ENCODE results near the gene LTK.

LTK gene

DNA sequence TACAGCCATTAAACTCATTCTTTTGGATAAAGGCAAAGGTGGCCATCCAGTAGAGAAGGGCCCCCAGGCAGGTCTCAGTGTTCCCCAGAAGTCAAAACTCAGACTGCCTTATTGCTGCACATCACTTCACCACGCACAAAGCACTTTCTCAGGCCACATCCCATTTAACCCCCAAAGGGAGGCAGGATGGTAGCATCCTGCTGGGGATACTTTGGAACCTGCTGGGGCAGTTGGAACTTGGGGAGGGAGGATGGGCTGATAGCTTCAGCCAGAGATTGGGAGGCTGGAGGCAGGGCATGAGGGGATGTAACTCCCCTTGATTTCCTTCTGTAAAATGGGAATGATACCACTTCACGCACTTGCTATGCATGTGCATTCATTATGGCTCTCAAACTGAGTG lies 15.0 kb downstream of the LTK start:
- no peak for DNase-seq (ENCODE audit: low read depth)

DNA sequence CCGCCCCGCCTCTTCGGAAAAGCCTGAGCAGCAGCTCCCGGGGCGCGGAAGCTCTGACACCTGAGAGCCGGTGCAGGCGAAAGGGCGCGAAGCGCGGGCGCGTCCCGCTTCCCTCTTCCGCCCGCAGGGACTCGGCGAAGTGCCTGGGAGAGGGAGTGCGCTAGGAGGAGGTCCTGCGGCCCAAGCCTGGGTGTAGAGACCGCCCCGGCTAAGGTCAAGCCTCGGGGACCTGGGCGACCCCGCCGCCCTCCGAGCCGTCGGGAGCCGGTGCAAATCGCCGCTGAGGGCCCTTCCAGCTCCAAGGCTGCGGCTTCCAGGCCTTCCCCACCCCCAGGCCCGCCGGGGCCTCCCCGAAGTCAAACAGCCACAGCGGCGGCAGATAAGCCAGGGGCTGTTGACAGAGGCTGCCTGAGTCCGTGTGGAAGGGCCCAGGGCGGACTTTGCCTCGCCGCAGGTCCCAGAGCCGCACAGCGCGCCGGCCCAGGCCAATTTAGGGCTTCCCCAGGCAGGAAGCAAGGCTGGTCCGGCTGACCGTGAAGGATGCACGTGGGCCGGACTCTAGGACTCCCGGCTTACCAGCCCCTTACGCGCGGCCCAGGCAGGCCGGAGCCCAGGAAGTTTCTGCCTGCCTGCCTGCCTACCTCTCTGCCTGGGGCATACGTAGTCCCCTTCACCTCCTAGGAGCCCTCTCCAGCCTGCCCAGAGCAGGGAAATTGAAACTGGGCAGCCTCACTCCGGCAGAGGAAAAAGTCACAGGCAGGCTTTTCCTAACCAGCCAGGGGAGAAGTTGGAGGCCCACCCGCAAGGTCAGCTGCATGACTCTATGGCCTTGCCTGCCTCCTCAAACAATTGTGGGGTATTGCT lies 17.7 kb downstream of the LTK start:
- no peak for DNase-seq (ENCODE audit: low read depth)

DNA sequence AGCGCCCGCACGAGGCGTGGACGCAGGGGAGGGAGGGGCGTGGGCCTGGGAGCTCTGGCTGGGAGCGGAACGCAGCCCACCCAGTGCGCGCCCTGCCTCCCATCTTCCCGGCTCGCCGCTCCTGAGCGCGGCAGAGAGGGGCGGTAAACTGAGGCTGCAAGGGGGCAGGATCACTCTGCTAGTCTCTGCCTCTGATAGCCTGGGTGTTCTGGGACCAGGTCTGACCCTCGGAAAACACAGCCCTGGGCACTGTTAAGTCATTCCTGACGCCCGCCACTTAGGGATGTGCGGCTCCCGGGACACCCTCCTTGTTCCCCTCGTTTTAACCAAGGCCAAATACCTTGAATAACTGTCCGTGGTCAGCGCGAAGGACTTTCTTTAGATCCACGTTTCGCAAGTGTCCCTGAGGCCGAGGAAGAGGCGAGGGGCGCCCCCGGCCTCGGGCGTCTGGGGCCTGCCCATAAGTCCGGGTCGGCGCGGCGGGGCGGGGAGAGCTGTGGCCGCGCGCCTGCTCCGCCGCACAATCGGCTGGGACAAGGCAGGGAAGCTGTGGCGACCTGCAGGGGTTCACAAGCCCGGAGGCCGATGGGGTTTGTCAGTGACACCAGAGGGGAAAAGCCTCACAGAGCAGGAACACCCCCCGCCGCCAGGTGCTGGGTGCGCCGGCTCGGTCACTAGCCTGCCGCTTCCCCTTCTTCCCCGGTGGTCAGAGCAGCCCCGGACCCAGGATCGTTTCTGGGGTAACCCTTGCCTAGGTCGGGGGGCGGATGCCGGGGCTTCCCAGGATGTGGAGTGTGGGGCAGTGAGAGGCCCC lies 18.5 kb downstream of the LTK start:
- DNase-seq (ENCODE audit: low read depth) = no peak

DNA sequence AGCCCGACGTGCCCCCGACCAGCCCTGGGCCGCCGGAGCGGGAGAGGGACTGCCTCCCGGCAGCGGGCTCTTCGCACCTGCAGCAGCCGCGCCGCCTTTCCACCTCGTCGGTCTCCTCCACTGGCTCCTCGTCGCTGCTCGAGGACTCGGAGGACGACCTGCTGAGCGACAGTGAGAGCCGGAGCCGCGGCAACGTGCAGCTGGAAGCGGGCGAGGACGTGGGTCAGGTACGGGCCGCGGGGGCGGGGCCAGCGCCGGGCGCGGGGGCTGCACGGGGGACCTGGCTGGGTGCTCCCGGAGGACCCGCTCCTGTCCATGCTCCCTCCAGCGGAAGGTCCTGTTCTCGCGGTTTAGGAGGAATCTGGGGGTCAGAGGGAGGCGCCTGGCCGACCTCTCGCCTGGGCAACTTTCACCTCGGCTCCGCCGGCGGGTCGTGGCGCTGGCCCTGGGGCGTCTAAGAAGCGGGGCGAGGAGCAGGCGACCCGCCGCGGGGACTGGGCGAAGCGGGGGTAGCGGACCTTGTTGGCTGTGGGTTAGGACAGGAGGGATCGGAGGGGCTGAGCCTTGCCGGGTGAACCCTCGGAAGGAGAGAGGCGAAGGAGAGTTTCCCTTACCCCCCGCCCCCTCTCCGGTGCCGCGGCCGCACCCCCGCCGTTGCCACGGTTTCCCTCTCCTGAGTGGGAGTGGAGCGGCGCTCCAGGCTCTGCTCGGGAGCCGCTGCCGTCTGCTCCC lies 19.3 kb downstream of the LTK start:
- DNase-seq (ENCODE audit: low read depth) = no peak

DNA sequence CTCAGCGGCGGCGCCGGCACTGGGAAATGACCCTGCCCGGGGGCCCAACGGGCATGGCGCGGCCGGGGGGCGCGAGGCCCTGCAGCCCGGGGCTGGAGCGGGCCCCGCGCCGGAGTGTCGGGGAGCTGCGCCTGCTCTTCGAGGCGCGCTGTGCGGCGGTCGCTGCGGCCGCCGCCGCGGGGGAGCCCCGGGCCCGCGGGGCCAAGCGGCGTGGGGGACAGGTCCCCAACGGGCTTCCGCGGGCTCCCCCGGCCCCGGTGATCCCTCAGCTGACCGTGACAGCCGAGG lies 19.8 kb downstream of the LTK start:
- no peak for DNase-seq (ENCODE audit: low read depth)

DNA sequence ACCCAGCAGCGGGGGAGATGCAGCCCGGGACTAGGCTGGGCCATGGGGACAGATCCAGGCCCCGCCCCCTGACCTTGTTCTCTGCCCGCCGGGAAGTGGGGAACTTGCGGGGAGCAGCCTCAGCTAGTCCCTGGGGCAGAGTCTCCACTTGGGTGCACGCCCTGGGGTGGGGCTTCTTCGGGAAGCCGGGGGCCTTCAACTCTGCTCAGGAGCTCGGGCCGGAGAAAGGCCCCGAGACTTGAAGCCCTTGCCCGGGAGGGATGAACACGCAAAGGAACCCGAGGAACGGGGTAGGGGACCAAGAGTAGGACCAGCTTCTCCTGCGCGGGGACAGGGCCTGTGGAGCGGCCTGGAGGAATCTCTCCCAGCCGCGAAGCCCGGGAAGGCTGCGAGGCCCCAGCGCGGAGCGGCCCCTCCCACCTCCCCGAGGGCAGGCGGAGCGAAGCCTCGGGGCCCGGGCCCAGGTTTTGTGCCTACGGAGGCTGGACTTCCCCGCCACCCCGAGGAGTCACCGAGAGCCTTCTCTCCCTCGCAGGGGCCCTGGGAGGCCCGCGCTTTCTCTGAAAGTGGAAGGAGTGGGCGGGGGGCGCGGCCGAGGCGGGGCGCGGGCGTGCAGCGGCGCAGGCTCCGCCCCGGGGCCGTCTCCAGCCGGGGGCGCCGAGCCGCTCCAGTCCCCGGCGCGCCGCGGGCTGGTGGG lies 20.3 kb downstream of the LTK start, which contains the start of gene ITPKA:
Gene ITPKA, plus strand, starts transcription at position 670 of the 697 bp plus-strand sequence. CDS start 54 bp downstream, outside the sequence.
- DNase-seq (ENCODE audit: low read depth) = peak; percentile 20

DNA sequence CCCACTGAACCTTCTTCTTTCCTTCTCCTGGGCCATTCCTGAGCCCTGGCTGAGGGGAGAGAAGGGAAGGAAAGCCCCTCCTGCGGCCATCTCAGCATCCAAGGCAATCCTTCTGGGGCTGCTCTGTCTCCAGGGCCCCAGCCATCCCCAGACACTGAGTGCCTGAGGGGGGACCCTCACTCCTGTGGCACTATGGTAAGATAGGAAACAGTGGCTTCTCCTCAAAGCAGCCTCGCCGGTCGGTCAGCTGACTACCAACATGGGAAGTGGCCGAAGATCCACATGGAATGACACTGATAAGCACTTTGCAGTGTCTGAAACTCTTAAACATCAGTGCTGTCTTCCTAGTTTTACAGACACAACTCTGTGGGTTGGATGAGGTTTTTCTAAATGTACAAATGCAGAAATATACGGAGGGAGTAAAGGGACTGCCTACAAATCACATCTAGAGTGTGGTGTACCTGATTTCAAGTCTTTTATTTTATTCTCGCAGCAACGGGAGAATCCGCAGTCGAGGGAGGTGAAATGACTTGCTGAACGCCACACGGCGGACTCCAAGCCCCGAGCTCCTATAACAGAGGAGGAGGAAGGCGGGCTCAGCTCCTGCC lies 20.9 kb downstream of the LTK start:
- no peak for DNase-seq (ENCODE audit: low read depth)

DNA sequence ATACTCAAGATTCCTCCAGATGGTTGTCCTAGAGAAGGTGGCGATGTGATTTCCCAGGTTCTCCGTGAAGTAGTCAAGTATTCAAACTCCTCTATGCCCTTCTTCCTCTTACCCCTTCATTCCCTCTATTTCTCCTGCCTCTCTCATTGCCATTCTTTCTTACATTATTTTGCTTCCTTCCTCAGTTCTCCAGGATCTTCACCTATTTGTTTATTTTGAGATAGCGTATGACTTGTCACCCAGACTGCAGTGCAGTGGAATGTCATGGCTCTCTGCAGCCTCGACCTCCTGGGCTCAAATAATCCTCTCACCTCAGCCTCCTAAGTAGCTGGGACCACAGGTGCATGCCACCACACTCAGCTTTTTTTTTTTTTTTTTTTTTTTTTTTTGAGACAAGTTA lies 21.7 kb downstream of the LTK start:
- DNase-seq (ENCODE audit: low read depth) = no peak

DNA sequence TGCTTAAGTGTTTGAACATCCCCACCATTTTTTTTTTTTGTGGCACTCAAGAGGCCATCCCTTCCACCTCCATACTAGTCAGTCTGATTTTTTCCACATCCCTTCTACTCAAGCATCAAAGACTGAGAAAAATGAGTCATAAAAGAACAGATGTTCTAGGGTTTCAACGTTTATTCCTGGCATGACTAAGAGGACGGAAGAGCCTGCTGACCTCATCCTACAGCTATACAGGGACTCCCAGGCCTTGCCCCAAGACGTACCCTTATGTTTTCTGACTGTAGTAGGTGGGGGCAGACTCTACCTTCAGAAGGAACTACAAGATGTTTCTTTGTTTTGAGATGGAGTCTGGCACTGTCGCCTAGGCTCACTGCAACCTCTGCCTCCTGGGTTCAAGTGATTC lies 23.3 kb downstream of the LTK start:
- peak; percentile 89 for DNase-seq (ENCODE audit: low read depth)

DNA sequence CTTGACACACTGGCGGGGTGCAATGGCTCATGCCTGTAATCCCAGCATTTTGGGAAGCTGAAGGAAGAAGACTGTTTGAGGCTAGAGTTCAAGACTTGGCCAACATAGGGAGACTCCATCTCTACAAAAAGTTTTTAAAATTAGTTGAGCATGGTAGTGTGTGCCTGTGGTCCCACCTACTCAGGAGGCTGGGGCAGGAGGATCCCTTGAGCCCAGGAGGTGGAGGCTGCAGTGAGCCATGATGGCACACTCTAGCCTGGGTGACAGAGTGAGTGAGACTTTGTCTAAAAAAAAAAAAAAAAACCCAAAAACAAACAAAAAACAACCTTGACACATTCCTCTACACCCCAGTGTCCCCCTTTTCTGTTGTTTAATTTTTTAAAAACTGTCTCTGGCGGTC lies 24.0 kb downstream of the LTK start:
- no peak for DNase-seq (ENCODE audit: low read depth)

DNA sequence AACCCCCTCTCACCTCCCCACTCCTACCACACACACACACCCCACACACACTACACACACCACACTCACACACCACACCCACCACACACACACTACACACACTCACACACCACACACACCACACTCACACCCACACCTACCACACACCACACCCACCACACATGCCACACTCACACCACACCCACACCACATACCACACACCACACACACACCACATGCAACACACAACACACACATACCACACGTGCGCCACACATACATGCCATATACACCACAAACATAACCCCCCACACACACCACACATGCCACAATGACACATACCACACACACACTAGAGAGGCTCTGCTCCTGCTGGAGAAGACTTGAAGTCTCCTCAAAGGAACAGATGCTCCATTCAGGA lies 25.8 kb downstream of the LTK start:
- DNase-seq (ENCODE audit: low read depth) = no peak

DNA sequence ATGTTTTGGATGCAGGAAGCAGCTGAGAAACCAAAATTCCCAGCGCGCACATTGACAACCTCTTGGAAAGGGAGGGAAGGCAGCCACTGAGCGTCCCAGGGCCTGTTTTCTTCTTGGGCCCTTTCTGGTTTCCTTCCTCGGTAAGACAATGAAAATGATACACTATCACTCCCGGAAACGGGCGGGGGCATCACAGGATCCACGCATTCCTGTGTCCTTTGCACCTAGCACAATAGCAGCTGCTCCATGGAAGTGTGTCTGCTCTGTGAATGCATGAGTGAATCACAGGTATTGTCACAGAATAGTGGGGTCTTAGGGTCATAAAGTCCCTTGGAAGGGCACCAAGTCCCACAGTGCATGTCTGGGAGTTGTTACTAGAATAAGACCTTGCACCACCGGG lies 26.2 kb downstream of the LTK start:
- DNase-seq (ENCODE audit: low read depth) = no peak

DNA sequence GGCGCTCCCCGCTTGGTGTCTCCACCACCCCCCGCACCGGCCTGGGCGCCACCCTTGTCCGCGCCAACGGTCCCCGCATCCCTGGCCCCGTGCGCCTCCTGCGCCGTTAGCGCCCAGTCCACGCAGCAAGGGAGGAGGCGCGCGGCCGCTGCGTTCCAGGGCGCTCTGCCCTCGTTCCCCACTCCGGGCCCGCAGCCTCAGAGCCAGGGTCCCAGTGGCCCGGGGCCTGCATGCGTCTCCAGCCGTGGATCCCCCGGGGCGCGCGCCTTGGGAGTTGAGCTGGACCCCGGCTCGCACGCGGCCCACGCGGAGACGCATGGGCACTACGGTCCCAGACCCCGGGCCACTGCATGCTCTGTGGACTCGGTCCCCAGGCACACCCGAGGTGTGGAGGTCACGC lies 27.3 kb downstream of the LTK start:
- no peak for DNase-seq (ENCODE audit: low read depth)

DNA sequence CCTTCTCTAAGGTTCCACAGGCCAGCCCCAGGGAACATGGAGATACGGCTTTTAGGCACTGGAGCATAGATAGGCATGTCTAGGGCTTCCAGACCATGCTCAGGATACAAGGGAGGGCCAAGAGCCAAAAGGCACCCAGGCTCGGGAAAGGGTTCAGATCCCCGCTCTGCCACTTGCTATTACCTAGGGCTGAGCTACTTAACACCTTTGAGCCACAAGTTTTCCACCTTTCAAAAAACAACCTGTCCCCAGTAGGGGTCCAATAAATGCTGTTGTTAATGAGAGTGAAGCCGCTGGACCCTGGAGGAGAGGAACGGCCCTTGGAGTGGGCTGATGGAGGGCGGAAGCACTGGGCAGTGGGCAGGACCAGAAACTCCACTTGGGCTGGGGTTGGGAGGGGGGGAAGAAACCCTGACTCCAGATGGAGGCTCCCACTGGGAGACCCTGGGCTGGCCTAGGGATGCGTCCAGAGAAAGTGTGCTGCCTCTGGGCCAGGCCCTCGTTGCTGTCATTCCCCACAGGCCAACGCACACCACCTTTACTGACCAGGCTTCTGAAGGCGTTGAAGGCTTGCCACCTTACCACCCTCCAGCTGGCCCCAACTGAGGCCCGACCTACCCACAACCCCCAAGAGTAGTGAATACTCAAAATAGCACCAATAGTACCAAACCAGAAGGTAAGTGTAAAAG lies 28.5 kb downstream of the LTK start:
- no peak for DNase-seq (ENCODE audit: low read depth)

DNA sequence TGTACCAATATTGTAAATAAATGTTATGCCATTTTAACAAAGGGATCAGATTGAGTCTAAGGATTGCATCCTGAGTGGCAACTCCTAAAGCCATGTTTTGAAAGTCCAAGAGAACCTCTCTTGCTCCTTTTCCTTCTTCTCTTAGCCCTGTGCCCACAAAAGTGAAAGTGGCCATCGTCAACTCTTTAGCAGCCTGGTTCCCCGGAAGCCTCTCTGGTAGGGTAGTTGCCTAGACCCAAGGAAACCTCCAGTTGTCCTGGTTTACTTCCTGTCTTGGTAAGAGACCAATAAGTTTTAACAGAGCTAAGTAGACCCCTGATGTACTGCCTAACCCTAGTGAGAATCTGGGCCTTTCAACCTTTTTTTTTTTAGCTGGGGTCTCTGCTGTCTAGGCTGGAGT lies 30.1 kb downstream of the LTK start:
- DNase-seq (ENCODE audit: low read depth) = no peak

DNA sequence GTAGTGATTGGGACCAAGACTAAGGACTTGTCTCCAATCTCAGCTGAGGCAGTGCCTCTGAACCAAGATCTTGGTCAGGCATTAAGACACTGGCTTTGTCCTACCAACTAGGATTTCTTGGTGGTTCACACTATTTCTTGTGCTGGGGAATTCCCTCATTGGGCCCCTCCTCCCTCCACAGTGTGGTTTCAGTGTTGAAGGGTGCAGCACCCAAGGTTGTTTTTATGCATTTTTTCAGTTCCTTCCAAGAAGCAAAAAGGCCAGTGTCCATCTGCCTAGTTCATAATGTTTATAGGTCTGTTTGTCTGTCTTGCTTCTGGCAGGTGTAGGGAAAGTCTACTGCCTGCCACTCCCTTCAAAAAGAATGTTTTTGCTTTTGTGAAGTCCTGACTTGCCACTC lies 30.5 kb downstream of the LTK start:
- DNase-seq (ENCODE audit: low read depth) = no peak

DNA sequence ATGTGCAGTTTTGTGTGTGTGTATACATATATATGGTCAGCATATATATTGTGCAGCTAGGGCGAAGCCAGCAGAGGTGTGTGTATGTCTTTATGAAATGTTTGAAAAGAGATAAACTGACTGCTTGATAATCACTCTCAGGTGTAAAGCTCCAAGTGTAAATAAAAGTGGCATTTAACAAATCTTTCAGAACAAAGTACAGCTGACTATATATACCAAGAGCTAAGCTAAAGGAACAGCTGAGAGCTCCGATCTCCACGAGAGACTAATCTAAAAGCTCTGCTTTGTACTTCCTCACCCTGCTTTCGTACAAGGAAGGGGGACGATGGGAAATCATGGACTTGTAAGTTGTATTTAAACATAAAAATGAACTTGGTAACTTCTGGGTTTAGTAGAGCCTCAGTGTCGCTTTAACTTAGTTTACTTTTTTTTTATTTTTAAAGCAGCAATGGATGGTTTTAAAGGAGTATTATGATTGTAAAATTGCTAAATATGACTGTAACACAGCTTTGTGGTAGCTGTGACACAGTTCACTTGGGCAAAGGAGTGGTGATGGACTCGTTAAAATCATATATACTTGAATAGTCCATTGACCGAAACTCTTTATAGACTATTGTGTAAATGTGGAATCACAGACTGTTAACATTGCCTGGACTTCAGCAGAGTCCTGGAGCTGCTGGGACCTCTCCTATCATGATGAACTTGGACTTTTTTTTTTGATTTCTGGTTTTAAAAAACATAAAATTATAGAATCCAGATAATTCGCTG lies 31.3 kb downstream of the LTK start:
- no peak for DNase-seq (ENCODE audit: low read depth)

DNA sequence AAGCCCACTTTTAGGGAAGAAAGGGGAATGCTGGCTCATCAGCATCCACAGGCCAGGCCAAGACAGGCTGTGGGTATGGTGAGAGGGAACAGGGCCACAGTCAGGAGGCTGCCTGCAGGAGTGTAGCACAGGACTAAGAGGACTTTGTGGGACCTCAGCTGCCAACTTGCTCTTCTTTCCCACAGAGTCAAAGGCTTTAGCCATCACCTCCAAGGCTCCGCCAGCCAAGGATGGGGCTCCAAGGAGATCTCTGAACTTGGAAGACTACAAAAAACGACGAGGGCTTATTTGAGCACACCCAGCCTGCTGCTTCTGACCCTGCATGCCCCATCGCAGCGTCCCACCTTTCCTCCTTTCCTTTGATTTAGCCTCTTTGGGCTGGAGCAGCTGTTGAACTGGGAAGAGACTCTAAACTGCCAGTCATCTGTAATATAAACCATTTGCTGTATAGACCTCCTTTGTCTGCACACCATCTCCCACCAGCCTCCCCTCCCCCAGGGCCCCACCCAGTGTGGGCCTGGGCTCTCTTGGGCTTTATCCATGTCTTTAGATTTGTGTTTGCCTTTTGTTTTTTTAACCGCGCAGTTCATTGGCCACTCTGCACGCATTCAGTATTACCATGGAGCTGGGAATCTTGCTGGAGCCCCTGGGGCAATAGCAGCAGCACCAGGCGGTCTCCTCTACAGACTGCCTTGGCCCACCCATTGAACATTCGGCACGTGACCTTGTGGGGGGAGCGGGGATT lies 33.1 kb downstream of the LTK start:
- DNase-seq (ENCODE audit: low read depth) = no peak

DNA sequence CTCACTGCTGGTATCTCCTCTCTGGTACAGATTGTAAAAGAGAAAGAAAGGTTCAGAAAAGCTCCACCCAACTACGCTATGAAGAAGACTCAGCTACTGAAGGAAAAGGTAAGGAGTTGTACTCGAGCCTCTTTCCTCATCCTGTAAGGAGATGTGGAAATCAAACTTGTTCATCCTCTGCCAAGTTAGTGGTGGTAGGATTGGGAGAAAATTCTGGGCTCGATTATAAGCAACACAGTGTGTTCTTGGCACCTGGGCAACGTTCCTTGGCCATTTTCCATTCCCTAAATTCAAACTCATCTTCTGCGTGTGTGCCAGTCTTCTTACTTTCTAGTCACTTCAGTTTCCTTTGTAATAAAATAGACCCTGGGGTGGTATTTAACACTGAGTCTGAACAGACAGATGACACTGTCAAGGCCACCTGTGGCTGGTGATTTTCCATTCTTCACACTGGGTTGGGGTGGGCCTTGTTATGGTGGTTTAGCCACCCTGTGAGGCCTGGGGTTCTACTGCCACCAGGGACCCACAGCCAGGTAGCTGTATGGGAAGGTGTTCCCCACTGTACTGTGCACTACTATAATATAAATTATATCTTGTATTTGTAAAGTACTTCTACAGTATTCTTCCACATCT lies 37.1 kb downstream of the LTK start:
- no peak for DNase-seq (ENCODE audit: low read depth)
